Stimulated activated CD4-positive, alpha-beta T cell treated with anti-CD3 and anti-CD28 coated beads, Interleukin-4, amount 100 ng/mL, for 1 hour (primary cell): Measurements from ENCODE around the gene ELP1.
"Not testable (repeated sequence)": the region's sequence is repeated elsewhere in the genome, so short reads cannot be mapped to it uniquely, and the experiment has no call there.

Experiments
- DNase-seq: peaks from one replicate; pipeline ENCODE4 v3.0.0-alpha.2; 2020

ELP1 gene

DNA sequence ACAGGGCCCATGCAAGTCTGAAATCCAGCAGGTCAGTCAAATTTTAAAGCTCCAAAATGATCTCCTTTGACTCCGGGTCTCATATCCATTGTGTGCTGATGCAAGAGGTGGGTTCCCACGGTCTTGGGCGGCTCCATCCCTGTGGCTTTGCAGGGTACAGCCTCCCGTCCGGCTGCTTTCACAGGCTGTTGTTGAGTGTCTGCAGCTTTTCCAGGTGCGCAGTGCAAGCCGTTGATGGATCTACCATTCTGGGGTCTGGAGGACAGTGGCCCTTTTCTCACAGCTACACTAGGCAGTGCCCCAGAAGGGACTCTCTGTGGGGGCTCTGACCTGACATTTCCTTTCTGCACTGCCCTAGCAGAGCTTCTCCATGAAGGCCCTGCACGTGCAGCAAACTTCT, 85.6 kb downstream of the ELP1 start:
- DNase-seq: not testable (repeated sequence)

DNA sequence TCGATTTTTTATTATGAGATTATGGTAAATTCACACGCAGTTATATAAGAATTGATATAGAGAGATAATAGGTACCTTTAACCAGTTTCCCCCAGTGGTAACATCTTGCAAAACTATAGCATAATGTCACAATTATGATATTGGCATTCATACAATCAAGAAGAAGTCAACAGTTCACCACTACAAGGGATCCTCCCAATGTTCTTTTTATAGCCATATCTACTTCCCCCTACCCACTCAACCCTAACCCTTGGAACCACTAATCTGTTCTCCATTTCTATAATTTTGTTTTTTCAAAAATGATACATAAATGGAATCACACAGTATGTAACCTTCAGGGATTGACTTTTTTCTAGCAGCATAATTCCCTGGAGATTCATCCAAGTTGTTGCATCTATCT, 88.0 kb downstream of the ELP1 start:
- no peak for DNase-seq

DNA sequence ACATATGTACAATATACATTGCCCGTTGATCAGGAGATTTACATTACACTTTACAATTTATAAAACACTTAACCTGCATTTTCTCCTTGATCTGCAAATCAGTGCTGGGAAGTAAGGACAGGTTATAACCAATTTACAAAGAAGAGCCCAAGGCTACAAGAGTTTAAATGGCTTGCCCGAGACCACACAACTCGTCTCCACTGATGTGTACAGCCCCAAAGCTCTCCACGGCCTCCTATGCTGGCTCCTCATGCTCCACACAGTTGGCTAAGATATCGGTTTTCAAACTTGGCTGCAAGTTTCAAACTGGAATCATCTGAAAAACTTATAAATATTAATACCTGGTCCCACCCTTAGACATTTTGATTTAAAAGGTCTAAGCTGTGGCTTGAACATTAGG, 88.4 kb downstream of the ELP1 start:
- DNase-seq: no peak

DNA sequence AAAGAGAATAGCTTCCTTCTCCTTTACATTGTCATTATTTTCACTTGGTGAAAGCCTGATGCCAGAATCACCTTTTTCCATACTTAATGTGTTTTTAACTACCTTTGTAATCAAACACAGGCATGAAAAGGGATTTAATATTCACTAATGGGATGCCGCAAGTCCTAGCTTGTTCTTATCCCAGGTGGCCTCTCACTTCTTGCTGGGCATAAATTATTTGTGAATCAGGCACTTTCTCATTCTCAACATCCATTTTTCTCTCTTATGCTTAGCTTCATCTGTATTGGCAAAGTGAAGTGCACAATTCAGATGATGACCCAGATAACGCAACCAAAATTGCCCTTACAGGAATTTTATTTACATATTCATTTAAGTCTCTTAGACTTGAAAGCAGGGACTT, 89.1 kb downstream of the ELP1 start:
- DNase-seq: no peak

DNA sequence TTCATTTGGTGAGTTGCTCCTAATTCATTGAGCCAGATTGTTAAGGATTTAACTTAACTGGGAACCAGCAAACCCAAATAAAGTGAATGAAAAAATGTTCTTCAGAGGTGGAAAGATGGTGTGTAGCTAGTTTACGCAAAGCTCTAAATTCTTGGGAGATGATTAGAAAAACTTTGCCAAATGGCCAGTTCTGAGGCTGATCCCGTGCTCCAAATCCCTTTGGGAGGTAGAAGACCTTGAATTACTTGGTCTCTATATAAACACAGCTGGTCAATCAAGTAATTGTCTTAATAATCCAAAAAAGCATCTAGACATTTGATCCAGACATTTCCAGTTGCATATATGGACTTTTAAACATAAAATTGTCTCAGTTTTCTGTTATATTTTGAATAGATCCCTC, 89.5 kb downstream of the ELP1 start:
- DNase-seq: no peak

DNA sequence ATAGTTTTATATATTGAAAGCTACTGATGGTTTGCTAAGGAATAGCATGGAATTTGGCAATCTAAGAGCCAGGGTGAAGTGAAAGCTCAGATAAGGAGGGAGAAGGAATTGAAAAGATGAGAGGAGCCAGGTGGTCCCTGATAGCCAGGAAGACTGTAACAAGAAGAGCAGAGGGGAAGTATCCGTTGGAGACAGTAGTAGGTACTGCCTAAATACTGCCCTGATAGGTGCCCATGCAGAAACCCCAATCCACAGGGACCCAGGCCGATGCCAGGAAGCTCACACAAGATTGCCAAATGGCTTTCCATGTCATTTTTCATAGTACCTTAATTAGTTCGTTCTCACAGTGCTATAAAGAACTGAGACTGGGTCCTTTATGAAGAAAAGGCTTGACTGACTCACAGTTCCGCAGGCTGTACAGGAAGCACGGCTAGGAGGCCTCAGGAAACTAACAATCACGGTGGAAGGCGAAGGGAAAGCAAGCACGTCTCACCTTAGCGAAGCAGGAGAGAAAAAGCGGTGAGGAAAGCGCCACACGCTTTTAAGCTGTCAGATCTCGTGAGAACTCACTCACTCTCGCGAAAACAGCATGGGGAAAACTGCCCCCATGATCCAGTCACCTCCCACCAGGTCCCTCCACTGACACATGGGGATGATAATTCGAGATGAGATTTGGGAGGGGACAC, 91.2 kb downstream of the ELP1 start:
- DNase-seq: no peak

DNA sequence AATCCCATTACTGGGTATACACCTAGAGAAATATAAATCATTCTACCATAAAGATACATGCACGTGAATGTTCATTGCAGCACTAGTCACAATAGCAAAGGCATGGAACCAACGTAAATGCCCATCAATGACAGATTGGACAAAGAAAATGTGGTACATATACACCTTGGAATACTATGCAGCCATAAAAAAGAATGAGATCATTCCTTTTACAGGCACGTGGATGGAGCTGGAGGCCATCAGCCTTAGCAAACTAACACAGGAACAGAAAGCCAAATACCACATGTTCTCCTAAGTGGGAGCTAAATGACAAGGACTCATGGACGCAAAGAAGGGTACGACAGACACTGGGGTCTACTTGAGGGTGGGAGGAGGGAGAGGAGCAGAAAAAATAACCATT, 94.4 kb downstream of the ELP1 start:
- DNase-seq: not testable (repeated sequence)

DNA sequence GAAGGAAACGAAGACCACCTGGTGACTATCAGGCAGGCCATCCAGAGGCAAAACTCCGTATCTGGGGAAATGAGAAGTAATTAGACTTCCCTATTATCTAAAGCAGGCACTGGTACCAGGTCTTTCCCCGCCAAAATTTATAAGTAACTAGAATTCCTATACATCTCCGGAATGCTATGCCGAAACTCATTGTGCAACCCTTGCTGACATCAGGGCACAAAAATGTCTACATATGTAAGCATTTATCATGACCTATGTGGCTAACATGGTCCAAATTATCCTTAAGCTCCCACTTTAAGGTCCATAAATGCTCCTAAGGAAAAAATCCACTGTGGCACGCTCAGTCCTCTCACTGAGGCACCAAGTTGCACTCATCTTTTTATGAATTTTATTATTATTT, 95.9 kb downstream of the ELP1 start:
- no peak for DNase-seq

DNA sequence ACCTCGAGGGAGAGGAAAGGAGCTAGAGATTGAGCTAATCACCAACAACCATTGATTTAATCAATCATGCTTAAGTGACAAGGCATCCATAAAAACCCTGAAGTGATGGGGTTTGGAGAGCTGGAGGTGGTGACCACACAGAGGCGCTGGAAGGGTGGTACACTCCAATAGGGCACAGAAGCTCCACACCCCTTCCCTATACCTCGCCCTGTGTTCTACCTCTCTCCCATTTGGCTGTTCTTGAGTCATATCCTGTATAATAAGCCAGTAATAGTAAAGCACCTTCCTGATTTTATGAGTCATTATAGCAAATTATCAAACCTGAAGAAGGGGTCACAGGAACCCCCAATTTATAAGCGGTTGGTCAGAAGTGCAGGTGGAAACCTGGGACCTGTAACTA, 96.4 kb downstream of the ELP1 start:
- DNase-seq: no peak

DNA sequence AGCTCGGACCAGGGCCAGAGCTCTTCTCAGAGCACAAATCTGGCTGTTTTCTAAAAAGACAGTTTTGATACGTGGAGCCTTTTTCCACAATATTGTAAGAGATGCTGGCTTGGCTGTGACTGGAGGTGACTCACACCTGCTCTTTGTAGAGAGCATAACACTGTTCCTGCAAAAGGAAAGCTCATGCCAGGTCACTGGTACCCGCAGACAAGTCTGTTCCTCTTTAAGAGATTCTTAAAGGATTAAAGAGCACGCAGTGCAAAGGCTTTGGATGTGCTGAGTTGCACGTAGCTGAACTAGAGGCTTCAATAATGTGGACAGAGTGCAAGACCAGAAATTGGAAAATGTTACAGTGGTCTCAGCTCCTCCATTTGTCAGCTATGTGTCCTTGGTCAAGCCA, 97.1 kb downstream of the ELP1 start:
- DNase-seq: no peak

DNA sequence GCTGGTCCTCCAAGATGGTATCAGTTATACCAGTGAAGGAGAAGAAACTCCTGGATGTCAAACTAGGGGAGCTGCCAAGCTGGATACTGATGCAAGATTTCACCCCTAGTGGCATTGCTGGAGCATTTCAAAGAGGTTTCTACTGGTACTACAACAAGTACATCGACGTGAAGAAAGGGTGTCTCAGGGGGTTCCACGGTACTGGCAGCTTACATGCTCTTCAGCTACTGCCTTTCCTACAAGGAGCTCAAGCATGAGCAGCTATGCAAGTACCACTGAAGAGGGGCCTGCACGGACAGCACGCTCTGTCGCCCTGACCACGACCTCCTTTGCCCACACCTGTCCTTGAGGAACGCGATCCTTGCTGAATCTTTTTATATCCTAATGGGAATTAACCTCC, 97.6 kb downstream of the ELP1 start:
- DNase-seq: no peak

DNA sequence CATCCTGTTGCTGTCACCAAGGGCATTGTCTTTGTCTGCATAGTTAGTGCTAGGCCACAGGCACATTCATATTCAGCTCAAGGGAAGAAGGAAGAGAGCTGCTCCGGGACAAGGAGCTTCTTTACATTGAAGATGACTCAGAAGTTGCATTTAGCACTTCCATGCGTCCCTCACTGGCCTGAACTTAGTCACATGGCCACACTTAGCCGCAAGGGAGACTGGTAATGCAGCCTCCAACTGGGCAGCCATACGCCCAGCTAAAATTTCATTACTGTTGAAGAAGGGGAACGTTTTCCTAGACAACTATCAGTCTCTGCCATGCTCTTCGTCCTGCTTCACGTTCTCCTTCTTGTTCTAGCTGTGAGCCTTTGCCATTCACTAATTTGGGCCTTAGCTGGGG, 98.1 kb downstream of the ELP1 start:
- DNase-seq: no peak

DNA sequence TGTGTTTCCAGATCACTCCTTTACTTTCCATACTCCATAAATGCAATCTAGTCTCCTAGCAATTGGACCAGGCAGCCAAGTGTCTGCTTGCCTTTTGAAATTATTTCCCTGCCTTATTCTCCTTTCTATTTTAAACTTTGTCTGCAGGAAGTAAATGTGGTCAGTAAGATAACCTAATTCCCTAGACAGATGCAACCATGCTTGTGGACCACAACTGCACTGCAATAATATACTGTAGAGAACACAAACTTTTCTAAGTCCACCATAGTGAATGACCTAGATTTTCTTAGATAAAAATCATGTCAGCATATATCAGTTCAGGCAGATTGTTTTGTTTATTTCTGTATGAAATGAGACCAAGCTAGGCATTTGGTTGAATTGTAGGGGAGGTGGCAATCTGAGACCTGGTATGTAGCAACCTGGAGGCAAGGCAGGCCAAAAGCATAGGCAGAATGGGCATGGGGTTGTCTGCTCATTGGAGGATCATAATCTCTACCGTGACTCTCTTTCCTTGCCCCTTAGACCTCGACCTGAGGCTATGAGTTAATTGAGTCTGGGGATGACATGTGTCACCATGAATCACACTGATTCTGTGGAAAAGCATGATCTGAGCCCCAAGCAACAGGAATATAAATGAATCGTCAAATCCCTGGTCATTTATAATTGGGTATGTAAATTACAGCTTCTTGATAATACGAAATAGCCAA, 98.8 kb downstream of the ELP1 start:
- DNase-seq: no peak

DNA sequence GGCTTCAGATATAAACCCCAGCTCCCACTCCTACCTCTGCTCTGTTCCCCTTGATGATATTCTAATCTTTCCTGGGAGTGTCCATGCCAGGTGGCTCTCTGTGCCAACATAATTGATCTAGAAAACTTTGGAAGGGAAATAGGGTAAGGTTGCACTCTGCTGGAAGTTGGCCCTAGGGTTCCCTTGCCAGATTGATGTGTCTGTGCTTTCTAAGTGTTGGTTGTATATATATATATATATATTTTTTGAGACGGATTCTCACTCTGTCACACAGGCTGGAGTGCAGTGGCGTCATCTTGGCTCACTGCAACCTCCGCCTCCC, 101.8 kb downstream of the ELP1 start:
- no peak for DNase-seq

DNA sequence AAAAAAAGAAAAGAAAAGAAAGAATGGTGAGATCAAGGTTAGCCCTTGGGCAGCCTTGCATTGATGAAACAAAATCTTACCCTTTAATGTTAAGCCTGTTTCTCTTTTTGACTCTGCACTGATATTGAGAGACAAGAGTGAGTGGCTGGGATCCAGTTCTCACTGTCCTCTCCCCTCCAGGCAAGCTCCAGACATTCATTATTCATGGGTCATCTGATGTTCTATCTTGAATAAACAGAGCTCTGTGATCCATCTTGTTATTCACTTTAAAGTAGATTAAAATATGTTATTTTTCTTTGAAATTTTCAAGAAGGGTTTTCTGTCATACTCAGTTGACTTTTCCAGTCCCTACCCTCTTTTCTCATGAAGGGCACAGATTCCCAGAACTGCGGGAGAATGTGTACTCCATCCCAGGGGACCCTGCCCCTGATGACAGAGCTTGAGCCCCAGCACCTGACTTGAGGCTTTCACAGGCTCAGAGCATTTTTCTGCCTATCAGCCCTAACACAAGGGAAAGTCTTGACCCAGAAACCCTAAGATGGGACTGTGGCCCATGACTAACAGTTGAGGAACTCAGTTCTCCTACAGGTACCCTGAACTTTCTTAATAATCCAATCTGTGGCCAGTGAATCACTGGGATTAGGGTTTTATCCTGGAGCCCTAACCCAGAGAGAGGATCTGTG, 102.3 kb downstream of the ELP1 start:
- no peak for DNase-seq

DNA sequence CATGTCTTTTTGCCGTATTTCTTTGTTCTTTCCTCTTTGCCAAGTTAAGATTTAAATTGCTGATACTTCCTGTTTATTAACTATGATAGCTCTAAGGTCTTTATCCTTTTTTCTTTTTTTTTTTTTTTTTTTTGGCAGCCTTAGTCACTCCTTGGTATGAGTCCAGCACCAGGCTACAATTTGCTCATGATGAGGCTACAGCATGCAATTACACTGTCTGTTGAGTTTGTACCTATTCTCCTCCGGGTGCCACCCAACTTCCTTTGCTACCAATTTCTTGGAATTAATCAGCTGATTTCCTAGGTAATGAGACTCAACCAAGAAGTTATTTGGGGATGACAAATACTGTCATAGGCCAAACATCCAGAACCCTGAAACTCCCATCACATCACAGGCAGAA, 103.7 kb downstream of the ELP1 start:
- no peak for DNase-seq

DNA sequence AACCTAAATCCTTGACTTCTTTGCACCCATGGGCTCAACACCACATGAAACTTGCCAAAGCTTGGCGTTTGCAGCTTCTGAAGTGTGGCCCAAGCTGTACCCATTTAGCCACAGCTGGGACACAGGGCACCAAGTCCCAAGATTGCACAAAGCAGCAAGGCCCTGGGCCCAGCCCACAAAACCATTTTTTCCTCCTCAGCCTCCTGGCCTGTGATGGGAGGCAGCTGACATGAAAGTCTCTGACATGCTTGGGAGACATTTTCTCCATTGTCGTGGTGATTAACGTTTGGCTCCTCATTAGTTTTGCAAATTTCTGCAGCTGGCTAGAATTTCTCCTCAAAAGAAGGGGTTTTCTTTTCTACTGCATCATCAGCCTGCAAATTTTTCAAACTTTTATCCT, 110.1 kb downstream of the ELP1 start:
- no peak for DNase-seq
